Left lobe of liver (tissue), 2 donors: Measurements from ENCODE around the gene WNT3A. TPM values are rescaled to one million over a fixed set of nuclear protein-coding genes. Genes with fewer than 3 reads are reported as not detected.
"Not testable (repeated sequence)": the region's sequence is repeated elsewhere in the genome, so short reads cannot be mapped to it uniquely, and the experiment has no call there.

Source experiments
- ATAC-seq: fragments of 200-7000 bp; cut with Tn5 transposase; one replicate; pipeline ENCODE4 v1.9.1; 2020; ENCODE audit warnings: mild to moderate bottlenecking, moderate library complexity
- DNase-seq: peaks from one replicate; pipeline ENCODE4 v3.0.0-alpha.2; 2020; ENCODE audit warnings: low spot score
- total RNA-seq: library from RNA; stranded (reverse); gene quantifications from one replicate; pipeline ENCODE4 v1.2.1, GENCODE V29; 2021
- donor health status: DM: no; HTN: no; CAD: no; lungs with moderate emphysema.
- donor health status: DM: no; HTN: yes; CAD: no.

WNT3A gene, protein sequence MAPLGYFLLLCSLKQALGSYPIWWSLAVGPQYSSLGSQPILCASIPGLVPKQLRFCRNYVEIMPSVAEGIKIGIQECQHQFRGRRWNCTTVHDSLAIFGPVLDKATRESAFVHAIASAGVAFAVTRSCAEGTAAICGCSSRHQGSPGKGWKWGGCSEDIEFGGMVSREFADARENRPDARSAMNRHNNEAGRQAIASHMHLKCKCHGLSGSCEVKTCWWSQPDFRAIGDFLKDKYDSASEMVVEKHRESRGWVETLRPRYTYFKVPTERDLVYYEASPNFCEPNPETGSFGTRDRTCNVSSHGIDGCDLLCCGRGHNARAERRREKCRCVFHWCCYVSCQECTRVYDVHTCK
- not detected for total RNA-seq

DNA sequence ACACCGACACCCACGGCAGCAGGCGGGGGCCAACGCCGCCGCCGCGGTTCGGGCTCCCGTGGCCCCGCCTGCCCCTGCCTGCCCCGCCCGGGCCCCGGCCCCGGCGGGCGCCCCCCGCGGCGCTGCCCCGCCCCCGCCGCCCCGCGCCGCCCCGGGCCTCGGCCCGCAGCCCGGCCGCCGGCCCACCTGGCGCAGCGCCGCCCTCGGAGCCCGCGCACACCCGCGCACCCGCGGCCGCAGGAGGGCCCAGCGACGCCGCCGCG lies at the start of gene WNT3A:
TSS of gene WNT3A (plus strand) at position 213 of the 263 bp plus-strand sequence. CDS start 131 bp downstream, outside the sequence.
- DNase-seq (no peak), ATAC-seq (no peak)

DNA sequence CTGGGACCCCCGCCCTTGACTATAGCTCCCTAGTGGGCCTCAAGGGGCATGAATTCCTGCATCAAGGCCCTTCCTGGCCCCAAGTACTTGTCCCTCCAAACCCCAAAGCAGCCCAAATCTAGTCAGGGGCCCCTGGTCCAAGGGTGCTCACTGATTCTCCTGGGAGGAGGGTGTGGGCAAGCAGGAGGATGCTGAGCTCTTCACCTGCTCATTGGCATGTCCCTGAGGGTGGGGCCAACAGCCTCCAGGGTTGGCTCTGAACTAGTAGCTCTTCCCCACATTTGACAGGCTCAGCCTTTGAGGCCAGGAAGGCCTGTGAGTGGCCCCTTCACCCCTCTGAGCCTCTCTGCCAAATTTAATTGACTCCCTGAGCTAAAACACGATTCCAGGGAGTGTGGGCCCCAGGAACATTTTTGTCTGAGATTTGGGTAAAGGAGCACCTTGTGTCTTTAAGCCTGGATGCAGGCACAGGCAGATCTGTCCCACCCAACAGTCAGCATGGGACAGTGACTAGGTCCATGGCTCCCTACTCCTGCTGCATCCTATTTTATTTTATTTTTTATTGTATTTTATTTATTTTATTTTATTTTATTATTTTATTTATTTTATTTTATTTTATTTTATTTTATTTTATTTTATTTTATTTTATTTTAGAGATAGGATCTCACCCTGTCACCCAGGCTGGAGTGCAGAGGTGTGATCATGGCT lies 48.0 kb upstream of the WNT3A start:
- ATAC-seq (no peak), DNase-seq (peak; percentile 8)

DNA sequence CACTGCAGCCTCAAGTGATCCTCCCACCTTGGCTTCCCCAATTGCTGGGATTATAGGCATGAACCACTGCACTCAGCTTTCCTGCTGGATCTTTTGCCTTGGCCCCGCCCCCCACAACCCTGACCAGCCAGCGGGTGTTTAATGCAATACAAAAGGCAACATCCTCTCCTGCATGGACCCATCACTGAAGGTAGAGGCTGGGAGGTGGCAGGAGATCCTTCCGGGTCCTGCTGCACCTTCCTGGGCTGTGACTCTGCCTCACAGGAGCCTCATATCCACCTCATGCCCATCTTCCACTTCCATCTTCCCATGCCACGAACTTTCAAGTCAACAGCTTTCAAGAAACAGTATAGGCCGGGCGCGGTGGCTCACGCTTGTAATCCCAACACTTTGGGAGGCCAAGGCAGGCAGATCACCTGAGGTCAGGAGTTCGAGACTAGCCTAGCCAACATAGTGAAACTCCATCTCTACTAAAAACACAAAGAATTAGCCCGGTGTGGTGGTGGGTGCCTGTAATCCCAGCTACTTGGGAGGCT lies 47.4 kb upstream of the WNT3A start:
- ATAC-seq, result no peak
- DNase-seq, result peak; percentile 22

DNA sequence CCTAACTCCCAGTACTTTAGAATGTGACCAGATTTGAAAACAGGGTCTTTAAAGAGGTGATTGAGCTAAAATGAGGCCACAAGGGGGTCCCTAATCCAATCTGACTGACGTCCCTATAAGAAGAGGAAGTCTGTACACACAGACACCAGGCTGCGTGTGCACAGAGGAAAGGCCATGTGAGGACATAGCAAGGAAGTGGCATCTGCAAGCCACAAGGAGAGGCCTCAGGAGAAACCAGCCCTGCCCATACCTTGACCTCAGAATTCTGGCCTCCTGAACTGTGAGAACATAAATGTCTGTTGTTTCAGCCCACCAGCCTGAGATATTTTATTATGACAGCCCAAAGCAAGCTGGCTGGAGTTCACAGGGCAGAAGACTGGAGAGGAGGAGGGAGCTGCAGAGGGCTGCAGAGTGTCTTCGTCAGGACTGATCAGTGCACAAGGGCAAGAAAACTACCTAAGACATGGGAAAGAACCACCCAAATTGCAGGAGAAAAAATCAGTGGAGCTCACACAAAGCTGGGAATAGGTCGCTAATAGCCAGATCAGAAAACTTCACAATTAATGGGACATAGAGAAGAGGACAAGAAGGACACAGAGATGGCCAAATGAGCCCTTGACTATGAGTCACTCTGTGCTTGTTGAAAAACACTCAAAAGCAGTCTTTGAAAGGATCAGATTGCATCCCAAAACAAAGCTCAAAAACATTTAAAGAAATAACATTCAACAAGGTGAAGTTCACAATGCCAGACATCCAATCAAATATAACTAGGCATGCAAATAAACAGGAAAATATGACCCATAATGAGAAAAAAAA lies 44.9 kb upstream of the WNT3A start:
- ATAC-seq (no peak), DNase-seq (no peak)

DNA sequence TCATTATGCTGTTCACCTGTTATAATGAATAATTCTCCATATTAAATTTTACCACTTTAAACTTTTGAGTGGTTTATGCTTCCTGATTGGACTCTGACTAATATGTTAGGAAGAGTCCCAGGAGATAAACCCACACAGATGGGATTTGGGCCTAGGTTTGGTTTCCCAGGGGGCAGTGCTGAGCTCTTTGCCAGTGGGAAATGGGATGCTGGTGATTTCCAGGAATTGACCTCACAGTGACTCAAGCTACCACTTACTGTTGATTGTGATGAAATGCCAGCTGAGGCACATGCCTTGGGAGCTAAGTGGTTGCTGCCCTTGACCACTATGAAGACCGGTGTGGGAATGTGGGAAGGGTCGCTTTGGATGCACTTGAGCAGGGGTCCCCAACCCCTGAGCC lies 40.1 kb upstream of the WNT3A start:
- ATAC-seq, DNase-seq: not testable (repeated sequence)

DNA sequence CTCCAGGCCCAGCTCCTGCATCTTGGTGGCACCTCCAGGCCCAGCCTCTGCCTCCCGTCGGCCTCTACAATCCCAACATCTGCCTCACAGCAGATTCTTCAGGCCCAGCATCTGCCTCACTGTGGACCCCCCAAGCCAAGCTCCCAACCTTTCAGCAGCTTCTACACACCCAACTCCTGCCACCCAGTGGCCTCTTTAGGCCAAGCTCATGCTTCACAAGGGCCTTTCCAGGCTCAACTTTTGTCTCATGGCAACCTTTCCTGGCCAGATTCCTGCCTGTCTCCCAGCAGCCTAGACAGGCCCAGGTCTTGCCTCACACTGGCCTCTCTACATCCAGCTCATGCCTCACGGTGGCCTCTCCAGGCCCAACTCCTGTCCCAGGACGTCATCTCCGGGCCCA lies 39.0 kb upstream of the WNT3A start:
- ATAC-seq, DNase-seq: not testable (repeated sequence)

DNA sequence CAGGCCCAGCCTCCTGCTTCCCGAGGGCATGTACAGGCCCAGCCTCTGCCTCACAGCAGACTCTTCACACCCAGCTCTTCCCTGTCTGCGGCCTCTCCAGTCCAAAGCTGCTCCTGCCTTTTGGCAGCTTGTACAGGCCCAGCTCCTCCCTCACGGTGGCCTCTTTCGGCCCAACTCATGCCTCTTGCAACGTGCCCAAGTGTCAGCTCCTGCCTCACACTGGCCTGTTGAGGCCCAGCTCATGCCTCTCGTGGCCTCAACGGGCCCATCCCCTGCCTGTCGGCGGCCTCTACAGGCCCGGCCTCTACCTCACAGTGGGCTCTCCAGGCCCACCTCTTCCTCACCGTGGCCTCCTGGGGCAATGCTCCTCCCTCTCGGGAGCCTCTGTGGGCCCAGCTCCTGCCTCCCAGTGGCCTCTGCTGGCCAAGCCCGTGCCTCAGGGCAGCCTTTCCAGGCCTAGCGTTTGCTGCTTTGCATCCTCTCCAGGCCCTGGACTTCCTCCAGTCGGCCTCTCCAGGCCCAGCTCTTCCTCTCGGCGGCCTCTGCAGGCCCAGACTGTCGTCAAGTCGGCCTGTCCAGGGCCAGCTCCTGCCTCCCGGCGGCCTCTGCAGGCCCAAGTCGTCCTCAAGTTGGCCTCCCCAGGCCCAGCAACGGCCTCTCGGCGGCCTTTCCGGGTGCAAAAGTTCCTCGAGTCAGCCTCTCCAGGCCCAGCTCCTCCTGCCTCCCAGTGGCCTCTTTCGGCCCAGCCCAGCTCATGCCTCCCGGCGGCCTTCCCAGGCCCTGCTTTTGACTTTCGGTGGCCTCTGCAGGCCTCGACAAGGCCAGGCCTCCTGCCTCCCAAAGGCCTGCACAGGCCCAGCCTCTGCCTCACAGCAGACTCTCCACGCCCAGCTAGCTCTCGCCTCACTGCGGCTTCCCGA lies 36.5 kb upstream of the WNT3A start:
- not testable (repeated sequence) for ATAC-seq

DNA sequence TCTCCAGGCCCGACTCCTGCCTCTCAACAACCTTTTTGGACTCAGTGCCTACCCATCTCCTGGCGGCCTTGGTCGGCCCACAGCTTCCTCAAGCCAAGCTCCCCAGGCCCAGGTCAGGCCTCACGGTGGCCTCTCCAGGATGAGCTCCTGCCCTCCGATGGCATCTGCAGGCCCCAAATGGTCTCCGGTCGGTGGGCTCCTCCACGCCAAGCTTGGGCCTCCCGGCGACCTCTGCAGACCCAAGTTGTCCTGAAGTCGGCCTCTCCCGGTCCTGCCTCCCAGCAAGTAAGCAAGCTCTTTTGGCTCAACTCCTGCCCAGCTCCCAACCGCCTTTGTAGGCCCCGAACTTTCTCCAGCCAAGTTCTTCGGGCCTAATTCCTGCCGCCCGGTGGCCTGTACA lies 35.6 kb upstream of the WNT3A start:
- not testable (repeated sequence) for ATAC-seq, DNase-seq

More for the DNA sequence above, 36.5 kb upstream of the WNT3A start:
- DNase-seq, result not testable (repeated sequence)

DNA sequence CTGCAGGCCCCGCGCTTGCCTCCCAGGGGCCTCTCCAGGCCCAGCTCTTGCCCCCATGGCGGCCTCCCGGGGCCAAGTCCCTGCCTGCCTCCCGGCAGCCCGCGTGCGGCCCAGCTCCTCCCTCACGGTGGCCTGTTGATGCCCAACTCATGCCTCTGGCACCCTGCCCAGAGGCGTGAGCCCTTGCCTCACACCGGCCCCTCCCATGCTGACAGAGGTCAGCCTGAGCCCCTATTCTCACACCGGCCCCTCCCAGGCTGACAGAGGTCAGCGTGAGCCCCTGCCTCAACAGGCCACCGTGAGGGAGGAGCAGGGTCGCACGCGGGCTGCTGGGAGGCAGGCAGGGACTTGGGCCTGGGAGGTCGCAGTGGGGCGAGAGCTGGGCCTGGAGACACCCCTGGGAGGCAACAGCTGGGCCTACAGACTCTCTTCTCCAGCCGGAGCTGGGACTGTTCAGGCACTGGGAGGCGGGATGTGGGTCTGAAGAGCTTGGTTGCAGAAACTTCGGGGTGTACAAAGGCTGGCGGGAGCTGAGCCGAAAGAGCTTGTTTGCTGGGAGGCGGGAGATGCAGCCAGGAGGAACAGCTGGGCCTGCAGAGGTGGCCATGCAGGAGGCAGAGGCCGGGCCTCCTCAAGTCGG lies 35.0 kb upstream of the WNT3A start:
- not testable (repeated sequence) for DNase-seq, ATAC-seq

DNA sequence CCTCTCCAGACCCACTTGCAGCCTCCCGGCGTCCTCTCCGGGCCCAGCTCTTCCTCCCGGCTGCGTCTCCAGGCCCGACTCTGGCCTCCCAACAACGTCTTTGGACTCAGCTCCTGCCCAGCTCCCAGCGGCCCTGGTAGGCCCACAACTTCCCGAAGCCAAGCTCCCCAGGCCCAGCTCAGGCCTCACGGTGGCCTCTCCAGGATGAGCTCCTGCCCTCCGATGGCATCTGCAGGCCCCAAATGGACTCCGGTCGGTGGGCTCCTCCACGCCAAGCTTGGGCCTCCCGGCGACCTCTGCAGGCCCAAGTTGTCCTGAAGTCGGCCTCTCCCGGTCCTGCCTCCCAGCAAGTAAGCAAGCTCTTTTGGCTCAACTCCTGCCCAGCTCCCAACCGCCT lies 34.5 kb upstream of the WNT3A start:
- not testable (repeated sequence) for ATAC-seq, DNase-seq

DNA sequence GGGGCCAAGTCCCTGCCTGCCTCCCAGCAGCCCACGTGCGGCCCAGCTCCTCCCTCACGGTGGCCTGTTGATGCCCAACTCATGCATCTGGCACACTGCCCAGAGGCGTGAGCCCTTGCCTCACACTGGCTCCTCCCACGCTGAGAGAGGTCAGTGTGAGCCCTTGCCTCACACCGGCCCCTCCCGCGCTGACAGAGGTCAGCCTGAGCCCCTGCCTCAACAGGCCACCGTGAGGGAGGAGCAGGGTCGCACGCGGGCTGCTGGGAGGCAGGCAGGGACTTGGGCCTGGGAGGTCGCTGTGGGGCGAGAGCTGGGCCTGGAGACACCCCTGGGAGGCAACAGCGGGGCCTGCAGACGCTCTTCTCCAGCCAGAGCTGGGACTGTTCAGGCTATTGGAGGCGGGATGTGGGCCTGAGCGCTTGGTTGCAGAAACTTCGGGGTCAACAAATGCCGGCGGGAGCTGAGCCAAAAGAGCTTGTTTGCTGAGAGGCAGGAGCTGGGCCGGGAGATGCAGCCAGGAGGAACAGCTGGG lies 33.9 kb upstream of the WNT3A start:
- DNase-seq, ATAC-seq: not testable (repeated sequence)

DNA sequence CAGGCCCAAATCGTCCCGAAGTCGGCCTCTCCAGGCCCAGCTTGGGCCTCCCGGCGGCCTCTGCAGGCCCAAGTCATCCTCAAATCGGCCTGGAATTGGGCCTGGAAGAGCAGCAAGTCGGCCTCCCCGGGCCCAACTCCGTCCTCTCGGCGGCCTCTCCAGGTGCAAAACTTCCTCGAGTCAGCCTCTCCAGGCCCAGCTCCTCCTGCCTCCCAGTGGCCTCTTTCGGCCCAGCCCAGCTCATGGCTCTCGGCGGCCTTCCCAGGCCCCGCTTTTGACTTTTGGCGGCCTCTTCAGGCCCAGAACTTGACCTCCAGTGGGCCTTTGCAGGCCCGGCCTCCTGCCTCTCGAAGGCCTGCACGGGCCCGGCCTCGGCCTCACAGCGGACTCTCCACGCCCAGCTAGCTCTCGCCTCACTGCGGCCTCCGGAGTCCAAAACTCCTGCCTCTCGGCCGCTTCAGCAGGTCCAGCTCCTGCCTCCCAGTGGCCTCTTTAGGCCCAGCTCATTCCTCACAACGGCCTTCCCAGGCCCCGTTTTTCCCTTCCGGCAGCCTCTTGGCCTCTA lies 33.0 kb upstream of the WNT3A start:
- not testable (repeated sequence) for ATAC-seq, DNase-seq

DNA sequence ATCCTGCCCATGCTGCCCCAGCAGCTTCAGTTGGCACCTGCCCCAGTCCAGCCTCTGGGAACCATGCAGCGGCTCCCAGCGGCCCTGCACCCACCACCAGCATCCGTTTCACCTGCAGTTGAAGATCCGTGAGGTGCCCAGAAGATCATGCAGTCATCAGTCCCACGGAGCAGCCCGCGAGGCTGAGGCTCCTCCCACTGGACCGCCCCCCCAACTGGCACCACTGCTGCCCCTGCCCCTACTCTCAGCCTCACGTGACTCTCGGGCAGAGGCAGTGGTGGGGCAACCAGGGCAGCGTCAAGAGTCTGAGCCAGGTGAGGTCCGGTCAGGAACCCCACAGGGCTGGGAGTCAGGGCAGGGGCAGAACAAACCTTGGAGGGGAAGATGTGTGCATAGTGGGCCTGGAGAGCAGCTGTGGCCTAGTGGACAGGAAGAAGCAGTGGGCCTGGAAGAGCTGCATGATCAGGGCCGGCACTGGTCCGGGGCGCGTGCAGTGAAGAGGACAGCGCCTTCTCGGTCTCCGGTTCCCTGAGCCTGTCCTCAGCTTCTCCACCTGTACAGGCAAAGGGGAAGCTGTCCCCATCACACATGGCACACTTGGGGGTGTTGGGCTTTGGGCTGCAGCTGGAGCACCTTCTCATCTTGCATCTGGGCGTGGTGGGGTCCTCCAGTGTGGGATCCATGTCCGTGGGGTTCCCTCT lies 31.1 kb upstream of the WNT3A start:
- not testable (repeated sequence) for DNase-seq, ATAC-seq

DNA sequence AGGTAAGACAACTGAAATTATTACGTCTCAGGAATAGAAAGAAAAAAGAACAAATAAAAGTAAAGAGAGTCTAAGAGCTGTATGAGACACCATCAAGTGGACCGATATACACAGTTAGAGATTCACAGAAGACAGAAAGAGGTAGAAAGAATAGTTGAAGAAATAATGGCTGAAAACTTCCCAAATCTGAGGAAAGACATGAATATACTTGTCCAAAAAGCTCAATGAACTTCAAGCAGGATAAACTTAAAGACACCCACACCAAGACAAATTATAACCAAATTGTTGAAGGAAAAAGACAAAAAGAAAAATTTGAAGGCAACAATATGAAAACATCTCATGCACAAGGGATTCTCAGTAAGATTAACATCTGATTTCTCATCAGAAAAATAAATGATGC lies 19.6 kb upstream of the WNT3A start:
- ATAC-seq (no peak), DNase-seq (no peak)

DNA sequence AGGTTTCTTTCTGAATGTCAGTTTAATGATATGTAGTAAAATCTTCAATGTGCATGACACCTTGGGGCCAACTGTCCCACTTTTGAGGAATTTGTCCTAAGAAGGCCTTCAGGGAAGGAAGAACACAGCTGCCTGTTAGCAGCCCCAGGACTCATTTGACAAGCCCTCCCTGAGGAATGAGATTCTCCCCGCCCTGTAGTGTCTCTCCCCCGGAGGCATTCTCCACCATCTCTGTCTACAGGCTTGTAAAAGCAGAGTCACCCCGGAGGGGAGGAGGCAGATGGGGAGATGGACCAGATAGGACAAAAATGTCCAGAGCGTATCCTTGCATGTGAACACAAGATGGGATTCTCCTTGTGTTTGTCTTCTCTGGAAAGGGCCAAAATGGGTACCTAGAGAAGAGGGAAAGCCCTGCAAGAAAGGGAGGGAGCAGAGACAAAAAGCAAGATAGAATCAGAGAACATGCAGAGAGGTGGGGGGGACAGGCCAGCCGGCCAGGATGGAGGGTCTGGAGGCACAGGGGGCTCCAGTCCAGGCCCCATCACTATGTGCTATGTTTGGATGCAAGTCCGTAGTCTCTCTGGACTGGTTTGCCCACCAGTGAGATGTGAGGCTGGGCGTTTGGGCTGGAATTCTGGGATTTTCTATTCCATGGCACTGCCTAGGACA lies 12.0 kb upstream of the WNT3A start:
- ATAC-seq (no peak), DNase-seq (peak; percentile 21)

DNA sequence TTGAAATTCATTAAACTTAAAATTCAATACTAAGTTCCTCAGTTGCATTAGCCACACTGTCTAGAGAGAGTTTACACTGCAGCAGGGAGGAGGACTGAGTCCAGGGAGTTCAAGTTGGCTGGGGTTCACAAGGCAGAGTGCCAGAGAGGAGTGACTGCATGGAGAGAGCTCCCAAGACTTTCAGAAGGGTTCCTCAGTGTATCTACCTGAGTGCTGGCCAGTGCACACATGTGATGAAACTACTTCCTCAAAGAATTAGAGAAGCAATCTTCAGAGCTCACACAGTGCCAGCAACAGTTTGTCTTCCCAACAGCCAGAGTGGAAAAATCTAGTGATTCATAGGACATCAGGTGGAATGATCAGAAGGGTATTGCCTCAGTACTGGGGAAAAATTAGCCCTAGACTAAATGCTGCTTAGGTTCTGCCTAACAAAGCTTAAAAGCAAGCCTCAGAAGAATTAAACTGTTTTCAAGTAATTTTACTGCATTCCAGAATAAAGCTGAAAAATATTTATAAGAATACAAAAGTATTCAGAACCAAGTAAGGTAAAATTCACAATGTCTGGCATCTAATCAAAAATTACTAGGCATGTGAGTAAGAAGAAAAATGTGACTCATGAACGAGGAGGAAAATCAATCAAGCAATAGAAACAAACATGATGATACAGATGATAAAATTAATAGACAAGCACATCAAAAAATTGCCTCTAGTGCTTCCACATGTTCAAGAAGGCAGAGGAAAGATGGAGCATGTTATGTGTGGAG lies 10.4 kb upstream of the WNT3A start:
- DNase-seq, result peak; percentile 24
- no peak for ATAC-seq
